Hematopoietic multipotent progenitor cell (in vitro differentiated cells): ENCODE measurements around the gene CT47C1. TPM values are rescaled to one million over a fixed set of nuclear protein-coding genes. Genes with fewer than 3 reads are reported as not detected.
"Not testable (repeated sequence)": the region's sequence is repeated elsewhere in the genome, so short reads cannot be mapped to it uniquely, and the experiment has no call there.

Experiments used
- DNase-seq, 3 donors: peaks; one replicate each; pipeline ENCODE4 v3.0.0-alpha.2; 2011 to 2015; ENCODE audit warnings: low read depth in 2 of 3, low spot score in 2 of 3
- total RNA-seq: library from RNA; depleted of rRNA; stranded (reverse); fragments of >200 nt; gene quantifications from one replicate; pipeline ENCODE4 v1.2.3, GENCODE V29; 2012

The CT47C1 gene
- not detected for total RNA-seq

DNA sequence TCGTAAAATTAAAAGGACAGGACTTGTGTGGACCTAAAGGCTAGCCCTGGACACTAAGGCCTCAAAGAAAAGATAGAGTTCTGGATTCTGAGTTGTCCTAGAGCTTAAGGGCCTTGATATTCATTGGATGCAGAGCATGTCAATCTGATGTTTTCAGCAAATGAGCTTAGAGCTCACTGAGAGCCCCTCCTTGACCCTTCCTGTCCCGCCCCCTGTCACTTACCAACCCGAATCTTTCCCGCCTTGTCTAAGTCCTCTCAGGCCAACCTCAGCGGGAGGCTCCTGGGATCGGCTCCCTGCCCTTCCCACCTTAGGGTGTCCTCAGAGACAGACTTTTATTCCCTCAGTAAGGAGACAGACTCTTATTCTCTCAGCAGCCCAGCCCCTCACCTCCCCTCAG is at the start of gene CT47C1:
TSS of gene CT47C1 (plus strand) at position 250 of the 400 bp plus-strand sequence. CDS start 233 bp downstream, outside the sequence.
- DNase-seq = no peak

DNA sequence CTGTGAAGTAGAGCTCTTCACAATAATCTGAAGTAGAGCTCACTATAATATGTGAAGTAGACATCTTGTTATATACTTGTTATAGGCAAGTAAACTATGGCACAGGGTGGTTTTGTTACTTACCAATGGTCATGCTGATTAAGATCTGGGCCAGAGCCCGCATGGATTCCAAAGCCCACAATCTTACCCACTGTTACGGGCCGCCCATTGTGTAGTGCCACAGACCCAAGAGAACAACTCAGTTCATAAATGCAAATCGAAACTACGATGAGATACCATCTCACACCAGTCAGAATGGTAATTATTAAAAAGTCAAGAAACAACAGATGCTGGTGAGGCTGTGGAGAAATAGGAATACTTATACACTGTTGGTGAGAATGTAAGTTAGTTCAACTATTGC is 46.9 kb upstream of the CT47C1 start:
- no peak for DNase-seq

GRCh38 chrX:119026344-119026743 is 46.4 kb upstream of the CT47C1 start:
- DNase-seq = not testable (repeated sequence)

GRCh38 chrX:119027960-119028732 is 44.6 kb upstream of the CT47C1 start:
- DNase-seq = not testable (repeated sequence)

- peak in 1 of 3 donors; percentile 16 for DNase-seq
These were observed 44.0 kb upstream of the CT47C1 start for GRCh38 chrX:119028733-119029330.

- DNase-seq = not testable (repeated sequence)
These were observed 43.1 kb upstream of the CT47C1 start for GRCh38 chrX:119029656-119030055.

DNA sequence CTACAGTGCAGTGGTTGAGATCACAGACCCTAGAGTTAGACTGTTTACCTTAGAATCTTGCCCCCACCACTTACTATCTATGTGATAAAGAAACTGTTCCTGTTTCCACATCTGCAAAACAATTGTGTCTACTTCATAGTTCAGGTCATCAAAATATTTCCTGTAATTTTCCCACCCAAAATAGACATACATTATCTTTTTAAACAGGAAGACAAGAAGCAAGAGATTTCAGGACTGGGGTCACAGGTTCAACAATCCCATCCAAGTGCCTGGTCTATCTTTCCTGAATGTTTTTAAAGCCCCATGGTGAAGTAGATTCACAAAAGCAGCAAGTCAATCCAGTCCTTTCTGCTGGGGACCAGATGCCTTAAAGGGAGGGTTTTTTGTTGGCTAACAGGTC is 41.8 kb upstream of the CT47C1 start:
- DNase-seq = no peak

DNA sequence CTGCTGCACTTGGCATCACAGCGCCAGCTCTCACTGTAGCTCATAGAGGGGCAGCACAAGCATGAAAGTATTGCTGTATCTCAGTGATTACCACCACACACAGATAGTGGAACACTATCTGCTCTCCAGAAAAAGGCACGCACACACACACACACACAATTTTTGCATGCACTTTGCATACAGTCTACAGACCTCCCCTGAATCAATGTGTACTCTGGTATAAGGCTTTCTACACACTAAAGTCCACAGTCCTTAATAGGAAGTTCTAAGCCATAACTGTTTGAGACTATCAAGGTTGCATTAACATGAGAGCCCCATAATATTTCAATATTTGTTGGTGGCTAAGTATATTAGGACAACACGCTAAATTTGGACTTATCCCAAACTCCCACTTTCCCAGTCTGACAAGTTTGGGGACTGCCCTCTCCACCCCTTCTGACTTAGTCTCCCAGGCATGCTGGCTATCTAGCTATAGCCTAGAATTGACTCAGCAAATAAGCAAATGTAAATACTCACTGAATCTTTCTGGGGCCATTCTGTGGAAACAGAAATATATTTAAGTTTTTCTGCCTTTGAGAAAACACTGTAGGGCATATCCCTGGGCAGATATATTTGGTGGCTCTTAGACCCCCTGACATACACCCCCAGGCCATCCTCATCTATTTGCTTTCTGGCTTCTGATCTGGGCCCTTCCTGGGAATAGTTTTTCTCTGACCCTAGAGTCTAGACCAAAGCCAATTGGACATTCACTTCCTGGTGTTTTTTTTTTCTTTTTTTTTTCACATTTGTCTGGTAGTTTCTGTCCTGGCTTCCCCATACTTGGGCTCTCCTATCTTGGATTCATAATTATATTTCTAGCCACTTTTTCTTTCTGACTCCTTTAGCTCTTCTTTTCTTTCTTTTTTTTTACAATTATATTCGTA is 36.4 kb upstream of the CT47C1 start:
- DNase-seq = no peak

- no peak for DNase-seq
These were observed 32.4 kb upstream of the CT47C1 start for GRCh38 chrX:119040432-119040831.

DNA sequence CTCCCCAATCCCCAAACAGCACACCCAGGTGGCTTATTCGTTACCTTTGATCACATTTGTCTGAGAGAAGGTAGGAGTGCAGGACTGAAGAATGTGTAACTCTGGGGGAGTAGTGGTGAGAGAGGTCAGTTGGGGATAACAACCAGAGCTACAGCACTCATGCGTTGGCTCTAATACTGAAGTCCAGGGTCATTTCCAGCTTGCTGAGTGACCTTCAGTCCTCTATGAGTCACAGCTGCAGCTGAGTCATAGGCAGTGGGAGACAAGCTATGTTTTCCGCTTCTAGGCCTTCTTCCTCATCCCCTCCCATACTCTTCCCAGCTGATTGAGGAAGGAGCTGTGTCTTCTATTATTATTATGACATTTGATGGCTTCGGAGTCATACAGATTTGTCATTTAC is 31.6 kb upstream of the CT47C1 start:
- no peak for DNase-seq

GRCh38 chrX:119042040-119042439 is 30.8 kb upstream of the CT47C1 start:
- no peak for DNase-seq

DNA sequence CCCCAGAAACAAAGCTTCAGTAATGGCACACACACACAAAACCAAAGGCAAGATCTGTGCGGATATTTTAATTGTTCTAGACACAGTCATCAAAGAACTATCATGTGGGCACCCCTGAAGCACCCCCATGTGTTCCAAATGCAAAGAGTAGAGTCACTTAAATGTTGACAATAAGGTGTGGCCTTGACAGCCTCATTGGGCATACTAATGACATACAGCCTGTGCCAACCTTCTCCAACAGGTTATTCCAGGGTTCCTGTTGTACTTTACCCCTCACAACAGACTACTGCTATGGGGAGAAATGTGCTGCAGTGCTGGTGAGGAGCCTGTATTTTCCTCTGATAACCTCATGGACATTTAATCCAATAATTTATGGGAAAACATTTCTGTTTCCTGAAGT is 29.8 kb upstream of the CT47C1 start:
- no peak for DNase-seq

DNA sequence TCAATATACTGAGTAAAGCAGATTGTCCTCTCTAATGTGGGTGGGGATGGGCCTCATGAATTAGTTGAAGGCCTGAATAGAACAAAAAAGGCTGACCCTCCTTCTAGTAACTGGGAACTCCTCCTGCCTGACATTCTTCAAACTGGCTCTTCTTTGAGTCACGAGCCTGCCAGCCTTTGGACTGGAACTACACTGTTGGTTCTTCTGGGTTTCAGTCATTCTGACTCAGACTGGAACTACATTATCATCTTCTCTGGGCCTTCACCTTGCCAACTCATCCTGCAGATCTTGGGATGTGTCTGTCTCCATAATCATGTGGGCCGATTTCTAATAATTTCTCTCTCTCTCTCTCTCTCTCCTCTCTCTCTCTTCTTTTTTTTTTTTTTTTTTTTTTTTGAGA is 26.9 kb upstream of the CT47C1 start:
- DNase-seq = no peak

GRCh38 chrX:119055687-119056086 is 17.1 kb upstream of the CT47C1 start:
- DNase-seq = no peak

GRCh38 chrX:119062750-119063374 is 9.9 kb upstream of the CT47C1 start:
- no peak for DNase-seq

GRCh38 chrX:119063428-119063827 is 9.4 kb upstream of the CT47C1 start:
- DNase-seq = no peak

DNA sequence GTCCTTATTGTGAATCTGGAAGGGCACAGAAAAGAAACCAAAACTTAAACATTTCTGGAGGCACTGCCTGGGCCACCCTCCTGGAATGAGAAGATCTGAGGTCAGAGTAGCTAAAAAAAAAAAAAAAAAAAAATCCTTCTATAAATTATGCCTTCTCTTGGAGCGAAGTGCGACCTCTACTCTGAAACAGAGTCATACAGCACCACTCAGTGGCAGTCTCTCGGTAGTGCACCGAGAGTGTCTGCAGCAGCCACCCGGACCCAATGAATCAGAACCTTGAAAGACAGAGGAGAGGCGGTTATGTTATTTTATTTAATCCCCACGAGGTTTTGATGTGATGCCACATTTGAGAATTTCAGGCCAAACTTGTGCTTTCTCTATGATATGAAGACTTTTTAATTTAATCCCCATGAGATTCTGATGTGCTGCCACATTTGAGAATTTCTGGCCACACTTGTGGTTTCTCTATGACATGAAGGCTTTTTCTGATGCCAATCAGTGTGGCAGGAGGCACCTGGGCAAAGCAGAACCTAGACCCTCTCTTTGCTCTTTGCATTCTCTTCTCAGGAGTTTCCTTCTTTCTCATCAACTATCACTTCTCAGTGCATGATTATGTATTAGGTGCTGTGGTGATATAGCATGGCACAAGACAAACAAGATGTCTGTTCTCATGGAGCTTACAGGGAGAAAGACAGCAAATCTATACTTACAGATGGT is 5.6 kb upstream of the CT47C1 start:
- DNase-seq = peak in 2 of 3 donors; percentile 42 to 63

DNA sequence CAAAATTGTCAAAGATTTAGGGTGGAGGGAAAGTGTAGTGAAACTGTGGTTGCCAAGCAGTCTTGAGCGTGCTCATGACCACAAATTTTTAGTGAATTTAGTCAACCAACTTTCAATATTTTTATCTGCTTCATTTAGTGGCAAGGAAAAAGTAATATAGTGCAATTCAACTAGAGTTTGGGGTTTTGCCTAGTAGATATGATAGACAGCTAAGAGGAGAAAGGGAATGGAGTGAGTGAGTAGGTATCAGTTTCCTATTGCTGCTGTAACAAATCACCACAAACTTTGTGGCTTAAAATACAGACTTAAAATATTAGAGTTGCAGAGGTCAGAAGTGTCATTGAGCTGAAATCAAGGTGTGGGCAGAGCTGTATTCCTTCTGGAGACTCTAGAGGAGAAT is 3.7 kb upstream of the CT47C1 start:
- DNase-seq = no peak

DNA sequence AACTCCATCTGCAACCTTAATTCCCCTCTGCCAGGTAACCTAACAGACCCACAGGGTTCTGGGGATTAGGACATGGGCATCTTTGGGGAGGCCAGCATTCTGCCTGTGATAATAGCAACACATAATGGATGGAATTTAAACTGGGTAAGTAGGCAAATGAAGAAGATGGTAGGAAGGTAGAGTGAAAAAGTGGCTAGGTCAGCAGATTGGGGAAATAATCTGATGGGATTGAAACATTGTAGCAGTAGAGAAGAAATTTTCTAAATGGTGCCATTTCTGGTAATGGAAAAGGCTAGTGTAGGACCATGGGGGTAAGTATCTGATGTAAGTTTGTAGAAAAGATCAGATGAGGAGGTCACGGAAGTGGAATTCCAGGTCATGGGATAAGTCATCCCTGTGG is 3.0 kb upstream of the CT47C1 start:
- no peak for DNase-seq

GRCh38 chrX:119071381-119071780 is 1.4 kb upstream of the CT47C1 start:
- no peak for DNase-seq
